Bronchial smooth muscle cell (primary cell): ENCODE data around the gene SORCS3. TPM values are rescaled to one million over a fixed set of nuclear protein-coding genes. Genes with fewer than 3 reads are reported as not detected.

Experiments used
- total RNA-seq: library from RNA; depleted of rRNA; stranded (reverse); fragments of >200 nt; gene quantifications from 2 replicates; pipeline ENCODE4 v1.2.1, GENCODE V29; 2014

Gene SORCS3
- total RNA-seq = not detected in 2 replicates

GRCh38 chr10:104641187-104641936, at the start of gene SORCS3:
Gene SORCS3, plus strand, starts transcription at chr10:104641290.

